Iris pigment epithelial cell (primary cell): ENCODE measurements around the gene BTD.
"Not testable (repeated sequence)": the region's sequence is repeated elsewhere in the genome, so short reads cannot be mapped to it uniquely, and the experiment has no call there.

Experiments
- DNase-seq: peaks from one replicate; pipeline ENCODE4 v3.0.0-alpha.2; 2011; ENCODE audit warnings: low read depth

BTD gene

DNA sequence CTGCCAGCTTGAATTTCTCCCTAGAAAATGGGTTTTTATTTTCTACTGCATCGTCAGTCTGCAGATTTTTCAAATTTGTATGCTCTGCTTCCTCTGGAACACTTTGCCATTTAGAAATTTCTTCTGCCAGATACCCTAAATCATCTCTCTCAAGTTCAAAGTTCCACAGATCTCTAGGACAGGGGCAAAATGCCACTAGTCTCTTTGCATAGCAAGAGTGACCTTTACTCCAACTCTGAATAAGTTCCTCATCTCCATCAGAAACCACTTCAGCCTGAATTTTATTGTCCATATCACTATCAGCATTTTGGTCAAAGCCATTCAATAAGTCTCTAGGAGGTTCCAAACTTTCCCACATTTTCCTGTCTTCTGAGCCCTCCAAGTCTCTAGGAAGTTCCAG, 3.0 kb downstream of the BTD start:
- not testable (repeated sequence) for DNase-seq

DNA sequence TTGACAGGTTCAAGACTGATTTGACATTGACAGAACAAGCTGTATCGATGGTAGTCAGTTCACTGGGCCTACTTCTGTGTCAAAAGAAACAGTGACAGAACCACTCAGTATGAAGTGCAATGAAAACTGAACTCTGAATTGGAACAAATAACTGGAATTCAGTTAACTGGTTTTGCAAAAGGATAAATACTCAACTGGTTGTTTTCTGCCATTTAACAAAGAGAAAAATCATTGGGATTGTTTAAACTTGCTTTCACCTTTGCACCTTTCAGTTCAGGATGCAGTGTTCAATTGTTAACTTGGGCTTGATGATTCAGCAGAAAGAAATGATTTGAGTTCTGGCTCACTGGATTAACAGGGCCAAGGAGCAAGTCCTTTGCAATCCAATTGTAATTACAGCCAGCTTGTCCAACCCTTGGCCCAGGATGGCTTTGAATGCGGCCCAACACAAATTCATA, 4.9 kb downstream of the BTD start:
- peak; percentile 30 for DNase-seq

DNA sequence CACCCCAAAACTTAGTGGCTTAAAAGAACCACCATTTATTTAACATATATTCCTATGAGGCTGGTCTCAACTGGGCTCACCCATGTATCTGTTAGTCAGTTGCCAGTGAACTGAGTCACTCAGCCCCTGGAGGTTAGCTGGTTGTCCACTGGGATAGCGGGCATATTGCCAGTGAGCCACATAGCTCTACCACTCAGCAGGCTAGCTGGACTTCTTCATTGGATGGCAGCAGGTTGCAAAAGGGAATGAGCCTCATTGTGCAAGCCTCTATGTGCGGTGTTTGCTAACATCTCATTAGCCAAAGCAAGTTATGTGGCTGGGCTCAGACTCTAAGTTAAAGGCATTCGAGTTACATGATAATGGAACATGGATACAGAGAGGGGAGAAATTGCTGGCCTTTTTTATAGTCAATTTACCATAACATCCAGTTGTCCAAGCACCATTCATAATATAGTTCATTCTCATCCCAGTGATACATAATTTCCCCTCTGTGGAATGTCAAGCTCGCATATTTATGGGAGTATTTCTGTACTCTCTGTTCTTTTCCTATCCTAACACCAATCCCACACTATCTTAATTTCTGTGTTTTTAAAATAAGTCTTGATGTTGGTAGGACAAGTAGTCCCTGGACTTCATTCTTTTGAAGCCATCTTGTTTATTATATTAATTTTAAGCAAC, 8.7 kb downstream of the BTD start:
- peak; percentile 80 for DNase-seq

DNA sequence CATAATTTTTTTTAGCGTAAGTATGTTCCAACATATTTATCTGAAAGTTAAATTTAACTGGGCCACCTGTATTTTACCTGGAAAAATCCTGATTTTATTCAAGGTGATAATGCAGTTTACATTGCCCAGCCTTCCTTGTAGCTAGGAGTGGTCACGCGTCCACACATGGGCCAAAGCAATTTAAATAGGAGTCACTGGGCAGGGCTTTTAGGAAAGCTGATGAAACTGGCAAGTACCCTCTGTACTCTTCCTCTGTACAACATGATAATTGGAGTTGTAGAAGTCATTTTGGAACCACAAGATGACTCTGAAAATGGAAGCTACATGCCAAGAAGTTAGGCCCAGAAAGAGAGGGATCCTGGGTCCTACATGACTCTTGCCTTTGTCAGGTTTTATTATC, 9.5 kb downstream of the BTD start:
- DNase-seq, result no peak

DNA sequence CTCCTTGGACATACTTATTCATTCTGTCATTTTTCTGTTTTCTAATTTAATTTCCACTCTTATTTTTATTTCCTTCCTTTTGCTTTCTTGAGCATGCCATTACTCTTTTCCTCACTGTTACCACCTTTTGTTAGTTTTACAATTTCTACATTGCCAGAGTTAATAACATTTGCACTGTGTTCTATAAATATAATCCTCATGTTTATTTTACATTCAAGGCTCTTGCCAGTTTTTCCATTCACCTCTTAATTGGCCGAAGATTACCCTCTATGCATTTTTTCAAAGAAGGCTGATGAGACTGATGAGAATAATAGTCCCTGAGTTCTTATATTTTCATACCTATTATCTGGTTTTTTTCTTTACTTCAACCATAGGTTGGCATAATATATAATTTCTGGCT, 10.5 kb downstream of the BTD start:
- DNase-seq, result no peak

DNA sequence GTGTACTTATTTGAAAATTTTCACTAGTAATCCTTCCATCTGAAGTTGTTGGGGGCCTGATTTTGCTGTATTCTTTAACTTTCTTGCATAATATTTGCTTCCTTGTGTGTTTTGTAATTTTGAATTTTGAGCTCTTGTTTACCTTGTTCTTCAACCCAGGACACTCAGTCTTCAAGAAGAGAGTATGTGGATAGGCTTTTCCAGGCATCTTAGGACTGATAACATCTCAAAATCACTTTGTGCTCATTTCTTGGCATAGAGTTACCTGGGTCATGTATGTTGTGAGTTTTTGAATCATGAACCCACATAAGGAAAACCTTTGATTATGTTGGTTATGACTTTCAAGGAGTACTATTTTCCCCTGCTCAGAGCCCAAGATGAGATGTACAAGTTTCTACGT, 13.4 kb downstream of the BTD start:
- no peak for DNase-seq

DNA sequence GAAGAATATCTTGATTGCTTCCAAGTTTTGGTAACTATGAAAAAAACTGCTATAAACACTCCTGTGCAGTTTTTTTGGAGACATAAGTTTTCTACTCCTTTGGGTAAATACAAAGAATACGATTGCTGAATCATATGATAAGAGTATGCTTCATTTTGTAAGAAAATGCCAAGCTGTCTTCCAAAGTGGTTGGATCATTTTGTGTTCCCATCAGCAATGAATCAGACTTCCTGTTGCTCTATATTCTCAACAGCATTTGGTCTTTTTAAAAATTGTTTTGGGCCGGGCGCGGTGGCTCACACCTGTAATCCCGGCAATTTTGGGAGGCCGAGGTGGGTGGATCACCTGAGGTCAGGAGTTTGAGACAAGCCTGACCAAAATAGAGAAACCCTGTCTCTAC, 14.5 kb downstream of the BTD start:
- peak; percentile 87 for DNase-seq

DNA sequence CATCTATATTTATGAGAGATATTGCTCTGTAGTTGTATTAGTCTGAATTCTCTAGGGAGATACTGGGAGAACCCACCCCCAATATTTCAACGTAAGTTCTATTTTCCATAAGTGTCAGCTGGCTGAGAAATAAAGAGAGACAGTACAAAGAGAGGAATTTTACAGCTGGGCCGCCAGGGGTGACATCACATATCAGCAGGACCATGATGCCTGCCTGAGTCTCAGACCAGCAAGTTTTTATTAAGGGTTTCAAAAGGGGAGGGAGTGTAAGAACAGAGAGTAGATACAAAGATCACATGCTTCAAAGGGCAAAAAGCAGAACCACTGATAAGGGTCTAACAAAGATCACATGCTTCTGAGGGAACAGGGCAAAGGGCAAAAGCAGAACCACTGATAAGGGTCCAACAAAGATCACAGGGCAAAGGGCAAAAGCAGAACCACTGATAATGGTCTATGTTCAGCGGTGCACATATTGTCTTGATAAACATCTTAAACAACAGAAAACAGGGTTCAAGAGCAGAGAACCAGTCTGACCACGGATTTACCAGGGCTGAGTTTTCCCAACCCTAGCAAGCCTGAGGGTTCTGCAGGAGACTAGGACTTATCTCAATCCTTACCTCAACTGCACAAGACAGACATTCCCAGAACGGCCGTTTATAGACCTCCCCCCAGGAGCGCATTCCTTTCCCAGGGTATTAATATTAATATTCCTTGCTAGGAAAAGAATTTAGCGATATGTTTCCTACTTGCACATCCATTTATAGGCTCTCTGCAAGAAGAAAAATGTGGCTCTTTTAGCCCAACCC, 18.3 kb downstream of the BTD start:
- DNase-seq, result not testable (repeated sequence)

DNA sequence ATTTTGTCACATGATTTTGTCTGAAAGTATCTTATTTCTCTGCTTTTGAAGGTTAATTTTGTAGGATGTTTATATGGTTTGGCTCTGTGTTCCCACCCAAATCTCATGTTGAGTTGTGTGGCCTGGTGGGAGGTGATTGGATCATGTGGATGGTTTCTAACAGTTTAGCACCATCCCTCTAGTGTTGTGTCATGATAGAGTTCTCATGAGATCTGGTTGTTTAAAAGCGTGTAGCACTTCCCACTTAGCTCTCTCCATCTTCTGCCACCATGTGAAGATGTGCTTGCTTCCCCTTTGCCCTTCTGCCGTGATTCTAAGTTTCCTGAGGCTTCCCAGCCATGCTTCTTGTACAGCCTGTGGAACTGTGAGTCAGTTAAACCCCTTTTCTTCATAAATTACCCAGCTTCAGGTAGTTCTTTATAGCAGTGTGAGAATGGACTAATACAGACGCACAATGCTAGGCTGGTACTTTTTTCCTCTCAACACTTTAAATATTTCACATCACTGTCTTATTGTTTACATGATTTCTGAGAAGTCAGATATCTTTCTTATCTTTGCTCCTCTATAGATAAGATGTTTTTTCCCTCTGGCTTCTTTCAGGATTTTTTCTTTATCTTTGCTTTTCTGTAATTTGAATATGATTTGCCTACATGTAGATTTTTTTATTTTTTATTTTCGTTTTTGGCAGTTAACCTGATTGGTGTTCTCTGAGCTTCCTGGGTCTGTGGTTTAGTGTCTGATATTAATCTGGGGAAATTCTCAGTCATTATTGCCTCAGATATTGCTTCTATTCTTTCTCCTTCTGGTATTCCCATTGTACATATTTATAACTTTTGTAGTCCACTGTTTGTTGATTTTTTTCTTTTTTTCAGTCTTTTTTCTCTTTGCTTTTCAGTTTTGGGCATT, 22.2 kb downstream of the BTD start:
- DNase-seq, result no peak

DNA sequence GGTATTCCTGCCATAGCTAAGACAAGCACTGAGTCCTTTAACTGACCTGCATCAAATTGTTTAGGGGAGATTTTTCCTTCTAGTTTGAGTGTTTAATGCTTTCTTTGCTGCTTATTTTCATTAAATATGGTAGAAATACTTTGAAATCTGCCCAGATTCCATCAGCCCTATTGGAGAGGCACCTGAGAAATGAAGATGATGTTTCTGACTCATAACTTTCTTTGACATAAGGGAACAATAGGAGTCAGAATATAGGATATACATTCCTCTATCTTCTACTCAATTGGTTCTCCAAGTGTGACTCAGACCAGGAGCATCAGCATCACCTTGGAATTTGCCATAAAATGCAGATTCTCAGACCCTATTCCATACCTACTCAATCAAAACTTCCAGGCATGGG, 27.4 kb downstream of the BTD start:
- no peak for DNase-seq

DNA sequence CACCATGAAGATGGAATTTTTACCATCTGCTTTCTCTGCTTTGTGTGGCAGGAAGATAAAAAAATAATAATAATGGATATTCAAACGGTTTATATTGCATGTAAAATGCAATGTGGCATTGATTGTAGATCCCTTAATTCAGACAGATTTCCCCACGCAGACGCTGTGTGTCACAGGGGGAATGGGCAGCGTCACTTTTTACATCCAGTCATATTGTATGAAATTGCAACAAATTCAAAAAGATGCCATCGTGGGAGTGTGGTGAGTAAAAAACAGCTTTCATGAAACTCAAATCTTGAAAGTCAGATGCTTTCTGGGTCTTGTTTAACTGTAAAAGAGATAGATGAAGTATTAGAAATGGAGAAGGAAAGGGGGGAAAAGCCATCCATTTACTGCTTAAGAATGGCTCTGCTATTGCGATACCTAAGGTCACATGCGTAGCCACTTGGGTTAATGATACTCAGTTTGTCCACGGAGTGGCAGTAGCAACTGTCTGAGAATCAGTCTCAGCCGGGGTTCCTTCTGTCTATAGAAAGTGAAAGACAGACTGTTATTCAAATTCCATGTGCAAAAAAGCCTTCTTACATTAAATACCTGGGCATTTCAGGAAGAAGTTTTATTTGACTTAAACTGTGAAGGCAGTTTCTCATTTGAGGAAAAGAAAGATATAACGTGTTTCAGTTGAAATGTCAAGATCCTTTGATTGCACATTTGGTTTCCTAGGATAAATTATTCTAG, 28.5 kb downstream of the BTD start:
- peak; percentile 90 for DNase-seq

DNA sequence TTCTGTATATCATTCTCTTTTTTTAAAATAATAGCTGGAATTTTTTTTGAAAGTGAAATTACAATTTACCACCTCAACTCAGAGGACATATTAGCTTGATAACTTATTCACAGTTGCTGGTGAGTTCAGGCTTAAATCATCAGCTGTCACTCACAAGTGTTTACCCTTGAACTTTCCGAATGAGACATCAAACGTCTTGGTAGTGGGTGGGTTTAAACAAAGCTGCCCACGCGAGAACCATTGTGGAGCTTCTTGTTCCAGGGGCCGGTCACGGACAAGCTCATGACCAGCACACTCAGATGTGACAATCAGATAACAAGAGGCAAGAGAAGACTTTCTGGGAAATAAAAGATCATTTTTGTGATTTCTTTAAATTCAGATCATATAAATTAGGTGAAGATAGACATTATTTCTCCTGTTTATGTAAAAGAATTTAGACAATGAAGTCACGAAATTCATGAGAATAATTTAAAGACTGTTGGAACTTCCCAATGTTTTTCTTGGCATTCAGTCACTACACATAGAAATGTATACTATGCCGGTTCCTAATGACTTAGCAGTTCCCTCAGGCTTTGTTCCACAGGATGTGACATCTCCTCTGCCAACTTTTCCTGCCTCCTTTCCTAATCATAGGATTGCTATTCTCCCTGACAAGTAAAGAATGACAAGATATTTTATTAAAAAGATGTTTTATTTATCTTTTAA, 29.3 kb downstream of the BTD start:
- peak; percentile 84 for DNase-seq

DNA sequence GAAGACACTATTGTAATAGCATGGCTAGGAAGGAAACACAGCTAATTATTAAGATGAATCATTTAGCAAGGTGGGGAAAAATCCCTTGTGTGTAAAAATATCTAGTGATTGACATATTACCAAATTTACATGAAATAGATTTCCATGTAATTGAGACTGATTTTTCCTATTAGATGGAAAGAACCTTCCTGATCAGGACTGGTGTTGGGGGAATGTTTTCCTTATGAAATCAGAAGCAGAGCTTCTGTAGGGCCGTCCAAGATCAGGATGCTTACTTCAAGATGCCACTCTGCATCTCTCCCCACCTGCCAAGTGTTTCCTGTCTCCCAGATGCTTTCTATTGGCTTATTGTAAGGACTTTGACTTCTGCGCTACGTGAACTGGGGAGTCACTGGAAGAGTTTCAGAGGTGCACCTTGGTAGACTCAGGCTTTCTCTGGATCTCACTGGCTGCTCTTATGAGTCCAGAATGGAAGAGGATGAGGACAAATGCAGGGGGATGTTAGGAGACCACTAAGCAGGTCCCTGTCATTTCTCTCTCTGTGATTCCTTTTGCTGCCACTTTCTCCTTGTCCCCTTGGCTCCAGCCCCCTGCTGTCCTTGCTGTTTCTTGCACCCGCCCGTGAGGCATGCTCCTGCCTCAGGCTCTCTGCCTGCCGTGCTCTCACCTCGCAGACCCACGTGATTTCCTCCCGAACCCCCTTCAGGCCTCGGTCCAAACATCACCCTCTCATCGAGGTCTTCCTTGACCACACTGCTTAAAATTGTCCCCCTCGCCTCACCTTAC, 30.1 kb downstream of the BTD start:
- peak; percentile 14 for DNase-seq

DNA sequence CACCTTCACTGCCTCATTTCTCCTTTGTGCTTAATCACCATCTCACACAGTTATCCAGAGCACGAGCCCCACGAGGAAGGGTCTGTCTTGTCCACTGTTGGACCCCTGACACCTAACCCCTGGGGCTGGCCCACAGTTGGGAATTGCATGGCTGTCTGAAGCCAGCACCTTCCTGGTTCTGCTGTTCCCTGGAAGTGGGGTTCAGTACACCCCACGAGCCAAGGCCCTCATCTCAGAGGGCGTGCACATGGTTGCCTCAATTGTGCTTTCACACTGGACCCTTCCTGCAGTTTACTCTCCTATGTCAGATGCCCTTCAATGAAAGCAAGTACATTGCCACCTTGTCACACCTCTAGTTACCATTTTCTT, 30.7 kb downstream of the BTD start:
- no peak for DNase-seq

DNA sequence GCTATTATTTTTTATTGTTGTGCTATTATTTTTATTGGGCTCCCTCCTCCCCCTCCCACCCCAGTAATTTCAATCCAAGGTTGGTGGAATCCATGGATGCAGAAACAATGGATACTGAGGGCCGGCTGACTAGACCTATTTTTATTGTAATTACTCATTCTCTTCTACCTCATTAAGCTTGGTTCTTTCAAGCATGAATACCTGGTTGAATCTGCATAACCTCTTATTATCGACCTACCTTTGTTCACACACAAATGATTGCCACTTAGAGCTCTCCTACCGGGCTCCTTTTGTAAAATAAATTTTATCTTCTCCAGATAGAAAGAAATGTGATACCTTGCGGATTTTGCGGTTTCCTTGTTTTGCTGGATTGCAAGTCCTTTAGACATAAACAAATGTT, 31.6 kb downstream of the BTD start:
- DNase-seq, result no peak

DNA sequence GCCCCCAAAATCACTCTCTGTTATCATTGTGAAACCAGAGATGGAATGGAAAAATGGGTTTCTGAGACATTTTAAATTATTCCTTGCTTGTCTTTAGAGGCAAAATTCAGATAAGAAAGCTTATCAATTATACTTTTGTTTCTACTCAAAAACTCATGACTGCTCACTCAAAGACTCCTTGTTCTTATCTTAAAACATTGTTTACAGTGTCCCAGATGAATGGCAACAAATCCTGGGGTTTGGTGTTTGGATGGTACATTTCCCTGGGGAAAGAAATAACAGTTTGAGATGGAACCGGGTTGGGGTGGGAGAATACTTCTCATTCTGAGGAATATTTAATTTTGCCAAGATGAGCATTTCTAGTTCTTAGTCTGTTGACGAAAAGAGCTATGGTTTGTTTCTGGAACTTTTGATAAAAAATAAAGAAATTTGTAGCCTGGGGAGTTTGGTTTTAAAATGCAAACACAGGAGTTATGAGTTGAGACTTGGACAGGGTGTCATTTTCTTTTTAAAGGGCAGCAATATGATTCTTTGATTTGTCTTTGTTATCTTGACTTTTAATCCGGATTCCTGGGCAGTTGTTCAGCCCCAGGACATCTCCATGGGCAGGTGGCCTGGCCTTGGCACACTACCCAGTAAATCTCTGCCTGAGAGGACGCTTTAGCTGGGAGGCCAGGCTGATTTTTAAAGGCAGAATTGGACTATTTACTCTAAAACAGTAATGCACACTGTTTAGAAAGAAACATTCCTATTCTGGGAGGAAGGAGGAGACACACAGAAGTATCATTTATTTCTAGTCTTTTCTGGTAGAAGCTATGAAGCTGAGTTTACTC, 32.4 kb downstream of the BTD start:
- DNase-seq, result peak; percentile 41

DNA sequence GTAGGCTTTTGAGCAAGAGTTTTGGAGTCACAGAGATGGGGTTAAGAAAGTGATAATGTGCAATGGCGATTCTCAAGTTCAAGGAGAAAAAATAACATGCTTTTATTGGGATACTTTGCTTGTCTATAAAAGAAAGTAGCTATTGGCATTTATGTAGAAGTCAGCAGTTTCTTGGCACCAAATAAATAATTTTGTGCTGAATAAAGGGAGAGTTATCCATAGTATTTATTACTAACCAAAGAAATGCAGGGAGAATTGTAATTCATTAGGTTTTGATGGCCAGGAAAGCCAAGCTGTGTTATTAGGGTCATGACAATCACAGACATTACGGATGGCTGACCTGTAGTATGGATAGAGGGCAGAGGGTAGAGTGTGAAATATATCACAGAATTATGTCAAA, 33.1 kb downstream of the BTD start:
- no peak for DNase-seq

DNA sequence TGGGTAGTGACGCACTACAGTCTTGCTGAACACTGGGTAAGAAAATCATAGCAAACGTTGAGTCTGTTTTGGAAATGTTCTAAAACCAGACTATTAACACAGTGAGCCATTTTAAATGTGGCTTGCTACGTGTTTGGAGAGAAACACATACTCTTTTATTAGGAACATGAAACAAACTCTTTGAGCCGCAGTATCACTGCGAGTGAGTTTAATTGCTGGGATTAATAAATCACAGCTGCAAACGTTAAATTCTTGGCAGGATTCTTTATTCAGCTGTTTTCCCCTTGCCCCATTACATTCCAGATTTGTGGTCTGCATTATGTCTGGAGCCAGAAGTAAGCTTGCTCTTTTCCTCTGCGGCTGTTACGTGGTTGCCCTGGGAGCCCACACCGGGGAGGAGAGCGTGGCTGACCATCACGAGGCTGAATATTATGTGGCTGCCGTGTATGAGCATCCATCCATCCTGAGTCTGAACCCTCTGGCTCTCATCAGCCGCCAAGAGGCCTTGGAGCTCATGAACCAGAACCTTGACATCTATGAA, 33.6 kb downstream of the BTD start:
- DNase-seq, result peak; percentile 70

DNA sequence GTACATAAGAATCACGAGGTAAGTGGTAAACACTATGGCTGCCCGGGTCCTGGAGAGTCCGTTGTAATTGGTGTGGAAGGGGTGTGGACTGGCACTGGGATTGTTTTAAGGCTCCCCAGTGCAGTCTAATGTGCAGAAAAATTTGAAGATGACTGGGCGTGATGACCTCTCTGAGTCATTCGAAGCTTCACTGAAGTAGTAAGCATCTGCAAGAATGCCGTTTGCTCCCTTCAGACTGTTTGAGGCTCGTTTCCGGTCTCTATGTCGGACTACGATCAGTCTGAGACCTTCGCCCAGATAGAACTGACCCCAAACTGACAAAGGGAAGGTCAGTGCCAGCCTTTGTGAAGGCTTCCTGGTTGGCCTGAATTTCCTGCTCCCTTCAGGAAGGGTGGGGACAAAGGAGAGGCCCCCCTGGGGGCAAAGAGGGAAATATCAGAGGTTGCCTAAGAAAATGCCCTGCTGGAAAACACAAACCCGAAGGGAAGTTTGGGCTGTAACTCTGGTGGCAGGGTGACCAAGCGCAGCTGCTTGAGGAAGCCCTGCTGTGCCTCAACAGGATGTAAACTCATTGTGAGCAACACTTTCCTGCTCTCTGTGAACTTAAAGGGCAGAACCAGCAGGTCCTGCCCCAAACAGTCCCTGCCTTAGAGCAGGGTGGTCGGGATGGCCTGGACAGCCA, 34.6 kb downstream of the BTD start:
- peak; percentile 96 for DNase-seq
